ENCODE results near the gene NPDC1.

GRCh38 chr9:137056739-137057415 lies 10.9 kb upstream of the NPDC1 start:
- TF ChIP-seq CTCF (IDR thresholded peaks at IDR 0.05) = no peak
- no peak for TF ChIP-seq REST (IDR thresholded peaks at IDR 0.05)
- TF ChIP-seq NPAS2 (CRISPR knock-in tag; IDR thresholded peaks at IDR 0.05; ENCODE audit: borderline replicate concordance) = no peak
- TF ChIP-seq EP300 (IDR thresholded peaks at IDR 0.05) = no peak
- no peak for TF ChIP-seq HOXA7 (CRISPR knock-in tag; IDR thresholded peaks at IDR 0.05)
- TF ChIP-seq NR3C1 (IDR thresholded peaks at IDR 0.05) = no peak
- no peak for TF ChIP-seq POLR2A (IDR thresholded peaks at IDR 0.05; ENCODE audit: low read length)
- no peak for TF ChIP-seq RNF2 (IDR thresholded peaks at IDR 0.05; ENCODE audit: borderline replicate concordance, low read depth)
- no peak for TF ChIP-seq CHD4 (IDR thresholded peaks at IDR 0.05; ENCODE audit: borderline replicate concordance)
